ENCODE measurements around the gene TCERG1L. TPM values are rescaled to one million over a fixed set of nuclear protein-coding genes. Genes with fewer than 3 reads are reported as not detected.

The TCERG1L gene
- total RNA-seq, 1 experiment from 2014 or later, result 1.5 TPM

DNA sequence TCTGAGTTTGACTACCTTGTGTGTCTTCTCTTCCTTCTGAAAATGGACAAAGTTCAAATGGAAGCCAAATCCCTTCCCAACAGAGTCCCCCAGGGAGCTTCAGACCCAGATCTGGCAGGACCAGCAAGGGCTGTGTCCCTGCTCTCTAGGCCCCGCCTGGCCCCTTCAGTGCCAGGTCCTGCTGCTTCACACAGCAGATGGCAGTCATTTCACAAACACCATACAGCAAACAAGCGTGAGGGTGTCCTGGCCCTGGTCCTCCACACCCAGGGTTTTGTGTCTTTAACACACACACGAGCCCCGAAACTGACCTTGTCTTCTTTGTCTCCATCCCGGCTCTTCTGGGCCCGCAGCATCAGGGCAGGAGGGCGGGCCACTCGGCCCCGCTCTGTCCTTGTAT is 145.0 kb downstream of the TCERG1L start:
- ATAC-seq (no peak), DNase-seq (ENCODE audit: low spot score) (no peak)
- H3K36me3 Mint-ChIP-seq, result peaks cover 68% of the 10 kb centered on the region
- ChIA-PET CTCF (no interaction called here), POLR2A (no interaction called here)
- peaks cover 52% of the 10 kb centered on the region for H3K9me3 Mint-ChIP-seq
- no peak overlapping the region for H3K4me3 Mint-ChIP-seq
- no peak overlapping the region for H3K27ac Mint-ChIP-seq
- TF ChIP-seq, protein P1, sequence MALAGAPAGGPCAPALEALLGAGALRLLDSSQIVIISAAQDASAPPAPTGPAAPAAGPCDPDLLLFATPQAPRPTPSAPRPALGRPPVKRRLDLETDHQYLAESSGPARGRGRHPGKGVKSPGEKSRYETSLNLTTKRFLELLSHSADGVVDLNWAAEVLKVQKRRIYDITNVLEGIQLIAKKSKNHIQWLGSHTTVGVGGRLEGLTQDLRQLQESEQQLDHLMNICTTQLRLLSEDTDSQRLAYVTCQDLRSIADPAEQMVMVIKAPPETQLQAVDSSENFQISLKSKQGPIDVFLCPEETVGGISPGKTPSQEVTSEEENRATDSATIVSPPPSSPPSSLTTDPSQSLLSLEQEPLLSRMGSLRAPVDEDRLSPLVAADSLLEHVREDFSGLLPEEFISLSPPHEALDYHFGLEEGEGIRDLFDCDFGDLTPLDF (CRISPR knock-in tag; IDR thresholded peaks at IDR 0.05), result no peak
- no peak for TF ChIP-seq ZNF423 (CRISPR knock-in tag; IDR thresholded peaks at IDR 0.05)
- TF ChIP-seq IRF2 (CRISPR knock-in tag; IDR thresholded peaks at IDR 0.05; ENCODE audit: borderline replicate concordance, low read depth), result no peak
- TF ChIP-seq JAZF1 (CRISPR knock-in tag; IDR thresholded peaks at IDR 0.05), result no peak
- TF ChIP-seq ETV6 (CRISPR knock-in tag; IDR thresholded peaks at IDR 0.05), result no peak
- TF ChIP-seq EMX1 (CRISPR knock-in tag; IDR thresholded peaks at IDR 0.05), result no peak
- TF ChIP-seq, protein P2, sequence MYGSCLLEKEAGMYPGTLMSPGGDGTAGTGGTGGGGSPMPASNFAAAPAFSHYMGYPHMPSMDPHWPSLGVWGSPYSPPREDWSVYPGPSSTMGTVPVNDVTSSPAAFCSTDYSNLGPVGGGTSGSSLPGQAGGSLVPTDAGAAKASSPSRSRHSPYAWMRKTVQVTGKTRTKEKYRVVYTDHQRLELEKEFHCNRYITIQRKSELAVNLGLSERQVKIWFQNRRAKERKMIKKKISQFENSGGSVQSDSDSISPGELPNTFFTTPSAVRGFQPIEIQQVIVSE (CRISPR knock-in tag; IDR thresholded peaks at IDR 0.05; ENCODE audit: borderline replicate concordance), result no peak
- TF ChIP-seq, protein P3, sequence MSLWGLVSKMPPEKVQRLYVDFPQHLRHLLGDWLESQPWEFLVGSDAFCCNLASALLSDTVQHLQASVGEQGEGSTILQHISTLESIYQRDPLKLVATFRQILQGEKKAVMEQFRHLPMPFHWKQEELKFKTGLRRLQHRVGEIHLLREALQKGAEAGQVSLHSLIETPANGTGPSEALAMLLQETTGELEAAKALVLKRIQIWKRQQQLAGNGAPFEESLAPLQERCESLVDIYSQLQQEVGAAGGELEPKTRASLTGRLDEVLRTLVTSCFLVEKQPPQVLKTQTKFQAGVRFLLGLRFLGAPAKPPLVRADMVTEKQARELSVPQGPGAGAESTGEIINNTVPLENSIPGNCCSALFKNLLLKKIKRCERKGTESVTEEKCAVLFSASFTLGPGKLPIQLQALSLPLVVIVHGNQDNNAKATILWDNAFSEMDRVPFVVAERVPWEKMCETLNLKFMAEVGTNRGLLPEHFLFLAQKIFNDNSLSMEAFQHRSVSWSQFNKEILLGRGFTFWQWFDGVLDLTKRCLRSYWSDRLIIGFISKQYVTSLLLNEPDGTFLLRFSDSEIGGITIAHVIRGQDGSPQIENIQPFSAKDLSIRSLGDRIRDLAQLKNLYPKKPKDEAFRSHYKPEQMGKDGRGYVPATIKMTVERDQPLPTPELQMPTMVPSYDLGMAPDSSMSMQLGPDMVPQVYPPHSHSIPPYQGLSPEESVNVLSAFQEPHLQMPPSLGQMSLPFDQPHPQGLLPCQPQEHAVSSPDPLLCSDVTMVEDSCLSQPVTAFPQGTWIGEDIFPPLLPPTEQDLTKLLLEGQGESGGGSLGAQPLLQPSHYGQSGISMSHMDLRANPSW (CRISPR knock-in tag; conservative IDR thresholded peaks at IDR 0.05; ENCODE audit: low read depth), result no peak
- TF ChIP-seq GRHL2 (CRISPR knock-in tag; IDR thresholded peaks at IDR 0.05; ENCODE audit: insufficient replicate concordance, severe bottlenecking), result no peak
- no peak for TF ChIP-seq ELF4 (CRISPR knock-in tag; IDR thresholded peaks at IDR 0.05; ENCODE audit: low read depth)
- H3K4me1 Mint-ChIP-seq, result no peaks in the 10 kb centered on the region
- peaks cover 7% of the 10 kb centered on the region; the same call in 1 of the 2 replicates for H3K27me3 Mint-ChIP-seq (ENCODE audit: low read depth)

DNA sequence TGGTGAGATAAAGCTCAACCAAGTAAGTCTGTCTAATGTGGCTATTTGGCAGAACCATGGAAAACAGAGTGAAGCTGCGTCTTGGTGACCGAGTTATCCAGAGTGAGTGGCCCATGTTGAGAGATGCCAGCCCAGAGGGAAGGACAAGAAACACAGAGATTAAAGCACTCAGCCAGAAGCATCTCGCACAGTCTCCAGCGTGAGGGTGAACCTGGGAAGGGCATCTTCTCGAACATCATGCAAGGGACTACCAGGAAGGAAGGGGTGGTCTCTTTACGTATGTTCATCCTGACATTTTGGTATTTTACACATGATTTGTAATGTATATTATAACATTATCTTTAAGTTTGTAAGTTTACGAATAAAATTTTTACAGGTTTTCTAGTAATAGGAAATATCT is 146.4 kb downstream of the TCERG1L start:
- no peak overlapping the region for H3K27ac Mint-ChIP-seq
- ATAC-seq (no peak), DNase-seq (ENCODE audit: low spot score) (no peak)
- H3K27me3 Mint-ChIP-seq (ENCODE audit: low read depth), result peaks cover 7% of the 10 kb centered on the region
- ChIA-PET CTCF (no interaction called here), POLR2A (no interaction called here)
- TF ChIP-seq ZBTB21 (CRISPR knock-in tag; IDR thresholded peaks at IDR 0.05; ENCODE audit: borderline replicate concordance), result no peak
- peaks cover 52% of the 10 kb centered on the region for H3K9me3 Mint-ChIP-seq
- no peak overlapping the region for H3K4me3 Mint-ChIP-seq
- no peaks in the 10 kb centered on the region for H3K4me1 Mint-ChIP-seq
- peaks cover 70% of the 10 kb centered on the region for H3K36me3 Mint-ChIP-seq

DNA sequence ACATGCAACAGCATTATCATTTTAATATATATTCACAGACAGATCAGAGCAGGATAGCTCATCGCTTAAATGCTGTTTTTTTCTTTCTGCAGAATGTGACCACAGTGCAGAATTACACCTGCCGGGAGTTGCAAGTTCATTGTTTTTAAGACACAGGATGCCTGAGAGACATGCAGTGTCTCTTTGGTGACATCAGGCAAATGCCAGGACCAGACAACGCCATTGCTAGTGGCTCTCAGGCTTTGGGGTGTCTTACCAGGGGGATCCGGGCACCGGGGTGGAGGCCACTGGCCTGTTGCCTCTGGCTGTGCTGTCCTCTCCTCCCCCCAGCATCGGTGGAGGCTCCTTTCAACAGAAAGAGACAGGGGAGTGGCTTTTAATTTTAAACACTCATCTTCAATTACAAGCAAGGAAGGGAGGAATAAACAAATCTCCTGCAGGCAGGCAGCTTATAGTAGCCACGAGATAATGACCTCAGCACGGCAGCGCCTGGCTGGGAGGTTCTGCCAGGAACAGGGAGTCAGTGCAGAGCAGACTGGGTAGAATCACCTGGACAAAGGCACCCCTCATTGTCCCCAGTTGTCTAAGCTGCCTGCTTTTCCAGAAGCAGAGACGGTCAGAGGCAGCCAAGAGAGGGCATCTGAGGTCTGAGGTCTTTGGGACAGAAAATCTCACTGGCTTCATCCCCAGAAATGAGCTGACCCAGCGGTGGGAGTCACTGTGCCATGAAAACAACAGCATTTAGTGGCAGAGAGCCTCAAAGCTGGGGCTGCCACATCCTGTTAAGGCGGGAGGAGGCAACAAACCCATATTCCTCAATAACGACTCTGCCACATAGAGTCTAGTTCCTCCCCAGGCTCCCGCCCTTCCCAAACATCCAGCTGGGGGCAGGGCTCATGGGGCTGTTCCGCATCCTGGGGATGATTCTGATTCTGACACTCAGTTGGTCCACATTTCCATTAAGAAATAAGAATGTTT is 148.4 kb downstream of the TCERG1L start:
- Mint-ChIP-seq H3K36me3 (peaks cover 79% of the 10 kb centered on the region), H3K4me1 (no peaks in the 10 kb centered on the region), H3K27me3 (ENCODE audit: low read depth) (peaks cover 7% of the 10 kb centered on the region), H3K4me3 (no peak overlapping the region), H3K9me3 (peaks cover 62% of the 10 kb centered on the region), H3K27ac (no peak overlapping the region)
- ChIA-PET CTCF (no interaction called here), POLR2A (no interaction called here)
- no peak for DNase-seq (ENCODE audit: low spot score)
- no peak for ATAC-seq
- TF ChIP-seq, protein P4, sequence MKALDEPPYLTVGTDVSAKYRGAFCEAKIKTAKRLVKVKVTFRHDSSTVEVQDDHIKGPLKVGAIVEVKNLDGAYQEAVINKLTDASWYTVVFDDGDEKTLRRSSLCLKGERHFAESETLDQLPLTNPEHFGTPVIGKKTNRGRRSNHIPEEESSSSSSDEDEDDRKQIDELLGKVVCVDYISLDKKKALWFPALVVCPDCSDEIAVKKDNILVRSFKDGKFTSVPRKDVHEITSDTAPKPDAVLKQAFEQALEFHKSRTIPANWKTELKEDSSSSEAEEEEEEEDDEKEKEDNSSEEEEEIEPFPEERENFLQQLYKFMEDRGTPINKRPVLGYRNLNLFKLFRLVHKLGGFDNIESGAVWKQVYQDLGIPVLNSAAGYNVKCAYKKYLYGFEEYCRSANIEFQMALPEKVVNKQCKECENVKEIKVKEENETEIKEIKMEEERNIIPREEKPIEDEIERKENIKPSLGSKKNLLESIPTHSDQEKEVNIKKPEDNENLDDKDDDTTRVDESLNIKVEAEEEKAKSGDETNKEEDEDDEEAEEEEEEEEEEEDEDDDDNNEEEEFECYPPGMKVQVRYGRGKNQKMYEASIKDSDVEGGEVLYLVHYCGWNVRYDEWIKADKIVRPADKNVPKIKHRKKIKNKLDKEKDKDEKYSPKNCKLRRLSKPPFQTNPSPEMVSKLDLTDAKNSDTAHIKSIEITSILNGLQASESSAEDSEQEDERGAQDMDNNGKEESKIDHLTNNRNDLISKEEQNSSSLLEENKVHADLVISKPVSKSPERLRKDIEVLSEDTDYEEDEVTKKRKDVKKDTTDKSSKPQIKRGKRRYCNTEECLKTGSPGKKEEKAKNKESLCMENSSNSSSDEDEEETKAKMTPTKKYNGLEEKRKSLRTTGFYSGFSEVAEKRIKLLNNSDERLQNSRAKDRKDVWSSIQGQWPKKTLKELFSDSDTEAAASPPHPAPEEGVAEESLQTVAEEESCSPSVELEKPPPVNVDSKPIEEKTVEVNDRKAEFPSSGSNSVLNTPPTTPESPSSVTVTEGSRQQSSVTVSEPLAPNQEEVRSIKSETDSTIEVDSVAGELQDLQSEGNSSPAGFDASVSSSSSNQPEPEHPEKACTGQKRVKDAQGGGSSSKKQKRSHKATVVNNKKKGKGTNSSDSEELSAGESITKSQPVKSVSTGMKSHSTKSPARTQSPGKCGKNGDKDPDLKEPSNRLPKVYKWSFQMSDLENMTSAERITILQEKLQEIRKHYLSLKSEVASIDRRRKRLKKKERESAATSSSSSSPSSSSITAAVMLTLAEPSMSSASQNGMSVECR (CRISPR knock-in tag; IDR thresholded peaks at IDR 0.05; ENCODE audit: borderline replicate concordance), result no peak
- no peak for TF ChIP-seq NR1H2 (CRISPR knock-in tag; IDR thresholded peaks at IDR 0.05)
- no peak for TF ChIP-seq ATF1 (CRISPR knock-in tag; IDR thresholded peaks at IDR 0.05)
- TF ChIP-seq ZNF317 (CRISPR knock-in tag; IDR thresholded peaks at IDR 0.05; ENCODE audit: borderline replicate concordance, low read depth), result no peak
- TF ChIP-seq ZNF121 (CRISPR knock-in tag; IDR thresholded peaks at IDR 0.05), result no peak
- no peak for TF ChIP-seq ZNF423 (CRISPR knock-in tag; IDR thresholded peaks at IDR 0.05)
- TF ChIP-seq CBFB (CRISPR knock-in tag; IDR thresholded peaks at IDR 0.05; ENCODE audit: low read depth), result no peak
- no peak for TF ChIP-seq EMX1 (CRISPR knock-in tag; IDR thresholded peaks at IDR 0.05)
- TF ChIP-seq, protein P3 (CRISPR knock-in tag; conservative IDR thresholded peaks at IDR 0.05; ENCODE audit: low read depth), result no peak

Measured in WTC11 (cell line).